SK-N-SH (cell line): ENCODE measurements around the gene SPRYD3.

ENCODE experiments used
- CTCF ChIP-seq: fragments of 200-600 bp; sonication (generic); IDR thresholded peaks from 2 replicates; pipeline ENCODE4 v1.6.1; 2017; ENCODE audit warnings: antibody characterized with exemption, mild to moderate bottlenecking, moderate library complexity
- EZH2phosphoT487 ChIP-seq: fragments of 200-600 bp; sonication (generic); IDR thresholded peaks from 2 replicates; pipeline ENCODE4 v1.6.1; 2017; ENCODE audit warnings: low read depth, mixed run types, mild to moderate bottlenecking, antibody characterized with exemption, moderate library complexity, borderline replicate concordance
- NFIC ChIP-seq: IDR thresholded peaks from 2 replicates; pipeline ENCODE4 v1.4.0; 2012; ENCODE audit warnings: borderline replicate concordance

- TF ChIP-seq CTCF = no peak
- TF ChIP-seq NFIC = no peak
- no peak for TF ChIP-seq EZH2phosphoT487
These were observed 9.4 kb downstream of the SPRYD3 start for GRCh38 chr12:53069621-53070410.
